Right lobe of liver (tissue), 6 donors: ENCODE data around the gene SLC2A2. TPM values are rescaled to one million over a fixed set of nuclear protein-coding genes. Genes with fewer than 3 reads are reported as not detected.

ENCODE experiments used
- ATAC-seq, 4 donors: fragments of 200-7000 bp; cut with Tn5 transposase; one replicate each; pipeline ENCODE4 v1.9.1; 2020; ENCODE audit warnings: mild to moderate bottlenecking in 4 of 4, moderate library complexity in 4 of 4
- DNase-seq, 3 donors: peaks; one replicate each; pipeline ENCODE4 v3.0.0-alpha.2; 2020
- H3K27ac ChIP-seq, 3 donors: fragments of 200-600 bp; one replicate each; pipeline ENCODE4 v1.8.0; 2022
- H3K27me3 ChIP-seq, 2 donors: fragments of 200-600 bp; one replicate each; pipeline ENCODE4 v1.8.0; 2022
- H3K36me3 ChIP-seq, 4 donors: fragments of 200-600 bp; sonication (generic) in 1 of 4; one replicate each; pipeline versions ENCODE4 v1.5.1 to v1.8.0; 2017 to 2022; ENCODE audit warnings: control low read depth in 1 of 4
- H3K4me1 ChIP-seq, 4 donors: fragments of 200-600 bp; sonication (generic) in 1 of 4; one replicate each; pipeline versions ENCODE4 v1.5.1 to v1.8.0; 2017 to 2022; ENCODE audit warnings: control low read depth in 1 of 4
- H3K4me3 ChIP-seq, 3 donors: fragments of 200-600 bp; one replicate each; pipeline ENCODE4 v1.8.0; 2022
- H3K9me3 ChIP-seq, 4 donors: fragments of 200-600 bp; sonication (generic) in 1 of 4; one replicate each; pipeline versions ENCODE4 v1.5.1 to v1.8.0; 2017 to 2022; ENCODE audit warnings: control low read depth in 1 of 4
- POLR2A ChIP-seq: fragments of 450-650 bp; IDR thresholded peaks from one replicate; pipeline ENCODE4 v1.6.1; 2017; ENCODE audit warnings: antibody characterized with exemption, mild to moderate bottlenecking
- WGBS: methylation state at CpG from one replicate; pipeline ENCODE4 v1.1.6; 2018; ENCODE audit warnings: low coverage, low lambda C conversion rate; ENCODE audit not compliant: insufficient coverage; ENCODE audit errors: missing lambda C conversion rate; 5-methylcytosine and 5-hydroxymethylcytosine counted together
- intact Hi-C, 2 donors: fragments of 100-400 bp; cut with DNase I; formaldehyde crosslinking; loops; one replicate each; pipeline versions ENCODE4 v1.11.2 to v1.14.1; 2022
- total RNA-seq, 6 experiments: library from RNA; depleted of rRNA in 2 of 6; stranded (reverse); fragments of >200 nt in 2 of 6; fragmentation: NEBNext Ultra II Directional in 3 of 6; extraction: Animal tissue kit (Norgen Biotek cat#: 25700) in 3 of 6; gene quantifications; one replicate each; pipeline versions ENCODE4 v1.1.0 to v1.2.4, GENCODE V29; 2016 to 2023
- TF ChIP-seq, protein P1 (sequence below), 4 donors: fragments of 200-600 bp in 3 of 4; fragments of 450-650 bp in 1 of 4; IDR thresholded peaks; one replicate each; pipeline versions ENCODE4 v1.5.1 to v1.8.0; 2016 to 2022; ENCODE audit warnings: antibody characterized with exemption in 4 of 4, mild to moderate bottlenecking in 2 of 4
- donor health status: DM: no; HTN: yes; CAD: no.
- donor health status: DM: no; HTN: no; CAD: no.
- donor health status: DM: no; HTN: no; CAD: no.
- donor health status: DM: no; HTN: yes; CAD: no.
- donor health status: DM: no; HTN: yes; CAD: no.

Gene SLC2A2
- total RNA-seq, 6 experiments from 2014 or later: 162 to 465 (median 276) TPM

DNA sequence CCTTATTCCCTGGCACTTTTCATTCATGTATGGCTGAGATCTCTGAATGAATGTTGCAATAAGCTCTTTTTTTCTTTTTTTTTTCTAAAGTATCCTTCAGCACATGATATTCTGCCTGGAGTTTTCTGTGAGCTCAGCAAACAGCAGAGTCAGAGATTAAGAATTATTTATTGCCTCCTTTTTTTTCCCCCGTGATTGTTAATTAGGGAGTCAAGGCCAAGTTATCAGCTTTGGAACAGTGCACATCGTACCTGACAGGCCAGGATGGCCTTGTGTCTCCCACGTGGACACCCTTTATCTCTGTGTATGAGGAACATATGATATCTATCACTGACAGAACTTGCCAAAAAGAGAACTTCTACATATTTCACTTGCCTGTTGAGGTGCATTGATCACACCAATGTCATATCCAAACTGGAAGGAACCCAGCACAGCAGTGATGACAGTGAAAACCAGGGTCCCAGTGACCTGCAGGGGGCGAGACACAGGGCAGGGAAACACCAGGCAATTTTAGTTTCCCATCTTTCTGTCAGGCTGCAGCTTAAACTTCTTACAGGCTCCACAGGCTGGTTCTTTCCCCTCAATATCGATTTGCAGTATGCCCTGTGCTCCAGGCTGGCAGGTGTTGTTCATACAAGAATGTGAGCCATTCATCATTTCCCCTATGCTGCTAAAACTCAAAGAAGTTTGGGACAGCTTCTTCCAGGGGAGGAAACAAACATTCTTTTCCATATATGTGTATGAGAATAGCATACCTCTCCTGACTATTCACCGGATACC lies 8.2 kb downstream of the SLC2A2 start:
- DNase-seq (peak in 1 of 3 donors; percentile 20), ATAC-seq (peak in 3 of 4 donors; percentile 6 to 49 (median 29))
- intact Hi-C loops: no loop called here
- Histone ChIP-seq H3K4me1 (peaks cover 0 to 76% (median 19%) of the 10 kb centered on the region in 4 donors), H3K27ac (peak overlapping the region in 2 of 3 donors; percentile 20 to 21), H3K9me3 (no peaks in the 10 kb centered on the region), H3K36me3 (peaks cover 0 to 27% (median 7%) of the 10 kb centered on the region in 4 donors), H3K4me3 (no peak overlapping the region), H3K27me3 (no peaks in the 10 kb centered on the region)
- 16% methylated on average over 6 of the region's 6 CpGs for WGBS
- TF ChIP-seq, protein P1, sequence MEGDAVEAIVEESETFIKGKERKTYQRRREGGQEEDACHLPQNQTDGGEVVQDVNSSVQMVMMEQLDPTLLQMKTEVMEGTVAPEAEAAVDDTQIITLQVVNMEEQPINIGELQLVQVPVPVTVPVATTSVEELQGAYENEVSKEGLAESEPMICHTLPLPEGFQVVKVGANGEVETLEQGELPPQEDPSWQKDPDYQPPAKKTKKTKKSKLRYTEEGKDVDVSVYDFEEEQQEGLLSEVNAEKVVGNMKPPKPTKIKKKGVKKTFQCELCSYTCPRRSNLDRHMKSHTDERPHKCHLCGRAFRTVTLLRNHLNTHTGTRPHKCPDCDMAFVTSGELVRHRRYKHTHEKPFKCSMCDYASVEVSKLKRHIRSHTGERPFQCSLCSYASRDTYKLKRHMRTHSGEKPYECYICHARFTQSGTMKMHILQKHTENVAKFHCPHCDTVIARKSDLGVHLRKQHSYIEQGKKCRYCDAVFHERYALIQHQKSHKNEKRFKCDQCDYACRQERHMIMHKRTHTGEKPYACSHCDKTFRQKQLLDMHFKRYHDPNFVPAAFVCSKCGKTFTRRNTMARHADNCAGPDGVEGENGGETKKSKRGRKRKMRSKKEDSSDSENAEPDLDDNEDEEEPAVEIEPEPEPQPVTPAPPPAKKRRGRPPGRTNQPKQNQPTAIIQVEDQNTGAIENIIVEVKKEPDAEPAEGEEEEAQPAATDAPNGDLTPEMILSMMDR (IDR thresholded peaks at IDR 0.05): peak in 3 of 4 donors; percentile 5 to 15 (median 14)
- no peak for TF ChIP-seq POLR2A

DNA sequence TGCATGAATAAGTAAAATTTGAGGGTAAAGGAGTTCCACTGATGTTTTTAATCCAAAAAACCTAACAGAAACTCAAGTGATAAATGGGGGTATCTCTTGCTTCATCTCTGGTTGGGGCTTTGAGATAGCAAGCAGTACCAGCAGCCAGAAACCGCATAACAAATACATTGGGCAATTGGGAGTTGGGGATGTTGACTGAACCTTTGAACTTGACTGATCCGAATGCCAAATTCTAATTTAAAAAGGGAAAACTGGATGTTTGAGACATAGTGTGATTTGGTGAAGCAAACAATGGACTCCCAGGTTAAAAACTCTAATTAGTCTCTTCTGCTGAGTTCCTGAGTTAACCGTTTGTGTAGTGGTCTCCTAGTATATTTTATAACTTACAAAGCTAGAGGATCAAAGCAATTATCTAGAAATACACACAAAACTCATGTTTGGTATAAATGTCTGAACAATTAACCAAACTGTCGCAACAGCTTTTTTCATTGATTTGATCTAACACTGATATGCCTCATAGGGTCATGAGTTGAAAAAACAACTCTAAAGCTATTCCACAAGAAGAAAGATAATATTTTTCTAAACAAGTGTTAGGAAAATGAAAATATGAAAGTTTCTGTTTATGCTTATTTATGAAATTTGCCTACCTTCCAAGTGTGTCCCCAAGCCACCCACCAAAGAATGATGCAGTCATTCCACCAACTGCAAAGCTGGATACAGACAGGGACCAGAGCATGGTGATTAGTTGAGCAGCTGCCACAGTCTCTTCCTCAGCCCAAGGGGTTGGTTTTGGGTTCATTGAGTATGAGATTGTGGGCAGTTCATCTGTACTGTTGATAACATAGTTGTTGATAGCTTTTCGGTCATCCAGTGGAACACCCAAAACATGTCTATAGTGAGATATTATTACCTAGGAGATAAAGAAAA lies 12.4 kb downstream of the SLC2A2 start:
- H3K27me3 ChIP-seq: no peaks in the 10 kb centered on the region
- H3K9me3 ChIP-seq: no peaks in the 10 kb centered on the region
- peak overlapping the region in 1 of 3 donors; percentile 13 for H3K4me3 ChIP-seq
- H3K36me3 ChIP-seq: peaks cover 0 to 65% (median 16%) of the 10 kb centered on the region in 4 donors
- H3K27ac ChIP-seq: peak overlapping the region in 2 of 3 donors; percentile 64 to 75
- WGBS: 23% methylated on average over 5 of the region's 5 CpGs
- TF ChIP-seq POLR2A: no peak
- TF ChIP-seq, protein P1 (IDR thresholded peaks at IDR 0.05): no peak
- DNase-seq (peak in 1 of 3 donors; percentile 73), ATAC-seq (peak; percentile 67 to 85 (median 72))
- intact Hi-C loops: no loop called here
- H3K4me1 ChIP-seq: peaks cover 0 to 91% (median 34%) of the 10 kb centered on the region in 4 donors

DNA sequence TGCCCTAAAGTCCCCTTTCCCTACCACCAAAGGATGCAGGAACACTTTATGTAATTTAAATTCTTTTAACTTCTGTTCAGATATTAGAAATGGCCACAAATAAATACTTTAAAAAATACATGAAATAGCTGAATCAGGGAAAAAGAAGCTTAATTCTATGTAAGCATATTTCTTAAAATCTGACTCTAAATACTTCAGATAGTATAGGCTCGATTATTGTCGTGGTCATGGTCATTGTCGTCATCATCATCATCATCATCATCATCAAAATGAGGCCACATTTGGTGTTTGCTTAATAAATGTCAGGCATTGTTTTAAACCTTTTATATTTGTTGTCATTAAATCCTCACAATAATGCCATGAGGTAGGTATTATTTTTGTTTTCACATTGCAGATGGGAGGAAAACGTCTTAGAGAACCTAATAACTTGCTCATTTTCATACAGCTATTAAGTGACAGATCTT lies 14.6 kb downstream of the SLC2A2 start:
- H3K4me1 ChIP-seq: peaks cover 0 to 92% (median 29%) of the 10 kb centered on the region in 4 donors
- no peaks in the 10 kb centered on the region for H3K9me3 ChIP-seq
- H3K4me3 ChIP-seq: no peak overlapping the region
- peaks cover 0 to 76% (median 21%) of the 10 kb centered on the region in 4 donors for H3K36me3 ChIP-seq
- DNase-seq: no peak
- WGBS: 26% methylated on average over 4 of the region's 4 CpGs
- intact Hi-C loops: no loop called here
- ATAC-seq: no peak
- H3K27me3 ChIP-seq: no peaks in the 10 kb centered on the region
- TF ChIP-seq, protein P1 (IDR thresholded peaks at IDR 0.05): no peak
- no peak for TF ChIP-seq POLR2A
- peak overlapping the region in 2 of 3 donors; percentile 56 to 75 for H3K27ac ChIP-seq

DNA sequence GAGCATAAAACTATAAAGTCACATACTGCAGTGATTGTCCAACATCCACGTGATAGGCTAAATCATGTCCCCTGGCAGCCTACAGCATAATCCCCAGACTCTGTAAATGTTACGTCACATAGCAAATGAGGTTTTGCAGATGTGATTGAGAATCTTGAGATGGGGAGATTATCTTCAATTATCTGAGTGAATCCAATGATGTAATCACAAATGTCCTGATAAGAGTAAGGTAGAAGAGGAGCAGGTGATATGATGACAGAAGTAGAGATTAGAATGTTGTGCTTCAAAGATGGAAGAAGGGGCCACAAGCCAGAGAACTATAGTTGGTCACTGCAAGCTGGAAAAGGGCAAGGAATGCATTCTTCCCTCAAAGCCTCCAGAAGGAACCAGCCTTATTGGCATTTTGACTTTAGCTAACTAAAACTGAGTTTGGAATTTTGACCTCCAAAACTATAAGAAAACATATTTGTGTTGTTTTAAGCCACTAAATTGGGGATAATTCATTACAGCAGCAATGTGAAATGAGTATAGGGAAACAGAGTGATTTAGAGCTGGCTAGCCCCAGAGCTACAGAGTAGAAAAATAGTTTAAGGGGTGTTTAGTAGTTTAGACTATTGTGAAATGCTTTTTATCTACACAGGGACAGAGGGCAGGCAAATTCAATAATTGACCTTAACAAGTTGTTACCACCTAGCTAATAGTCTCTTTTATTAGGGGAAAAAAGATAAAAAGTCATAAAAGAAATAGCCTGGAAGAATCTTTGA lies 15.2 kb downstream of the SLC2A2 start:
- peak overlapping the region in 2 of 3 donors; percentile 53 to 75 for H3K27ac ChIP-seq
- H3K27me3 ChIP-seq: no peaks in the 10 kb centered on the region
- WGBS: 16% methylated on average over 2 of the region's 2 CpGs
- no peak overlapping the region for H3K4me3 ChIP-seq
- H3K9me3 ChIP-seq: no peaks in the 10 kb centered on the region
- TF ChIP-seq, protein P1 (IDR thresholded peaks at IDR 0.05): no peak
- TF ChIP-seq POLR2A: no peak
- H3K4me1 ChIP-seq: peaks cover 0 to 92% (median 26%) of the 10 kb centered on the region in 4 donors
- peaks cover 0 to 78% (median 18%) of the 10 kb centered on the region in 4 donors for H3K36me3 ChIP-seq
- DNase-seq: no peak
- intact Hi-C loops: no loop called here
- peak; percentile 56 to 66 (median 64) for ATAC-seq
